Measurements from ENCODE around the gene MRPL21.
A peak's percentile ranks its signal among the peaks of the same experiment; 100 is the strongest.
"Not testable (repeated sequence)": the region's sequence is repeated elsewhere in the genome, so short reads cannot be mapped to it uniquely, and the experiment has no call there.

Gene MRPL21

DNA sequence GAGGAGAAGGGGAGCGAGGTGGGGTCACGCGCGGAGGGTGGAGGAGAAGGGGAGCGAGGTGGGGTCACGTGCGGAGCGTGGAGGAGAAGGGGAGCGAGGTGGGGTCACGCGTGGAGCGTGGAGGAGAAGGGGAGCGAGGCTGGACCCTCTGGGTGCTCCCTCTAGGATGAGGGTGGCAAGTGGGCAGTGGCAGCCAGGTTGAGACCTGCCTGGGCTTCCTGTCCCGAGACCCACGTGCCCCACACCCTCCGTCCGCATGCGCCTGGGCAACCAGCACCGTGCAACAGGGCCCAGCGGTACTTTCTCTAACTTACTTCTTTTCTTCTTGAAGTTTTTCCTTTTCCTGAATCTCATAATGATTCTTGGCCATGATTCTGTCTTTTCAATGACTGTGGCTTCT lies 11.1 kb downstream of the MRPL21 start:
- TF ChIP-seq, protein P1, sequence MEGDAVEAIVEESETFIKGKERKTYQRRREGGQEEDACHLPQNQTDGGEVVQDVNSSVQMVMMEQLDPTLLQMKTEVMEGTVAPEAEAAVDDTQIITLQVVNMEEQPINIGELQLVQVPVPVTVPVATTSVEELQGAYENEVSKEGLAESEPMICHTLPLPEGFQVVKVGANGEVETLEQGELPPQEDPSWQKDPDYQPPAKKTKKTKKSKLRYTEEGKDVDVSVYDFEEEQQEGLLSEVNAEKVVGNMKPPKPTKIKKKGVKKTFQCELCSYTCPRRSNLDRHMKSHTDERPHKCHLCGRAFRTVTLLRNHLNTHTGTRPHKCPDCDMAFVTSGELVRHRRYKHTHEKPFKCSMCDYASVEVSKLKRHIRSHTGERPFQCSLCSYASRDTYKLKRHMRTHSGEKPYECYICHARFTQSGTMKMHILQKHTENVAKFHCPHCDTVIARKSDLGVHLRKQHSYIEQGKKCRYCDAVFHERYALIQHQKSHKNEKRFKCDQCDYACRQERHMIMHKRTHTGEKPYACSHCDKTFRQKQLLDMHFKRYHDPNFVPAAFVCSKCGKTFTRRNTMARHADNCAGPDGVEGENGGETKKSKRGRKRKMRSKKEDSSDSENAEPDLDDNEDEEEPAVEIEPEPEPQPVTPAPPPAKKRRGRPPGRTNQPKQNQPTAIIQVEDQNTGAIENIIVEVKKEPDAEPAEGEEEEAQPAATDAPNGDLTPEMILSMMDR (IDR thresholded peaks at IDR 0.05; ENCODE audit: low read depth, low read length, missing control alignments), result no peak
- no peak for DNase-seq (ENCODE audit: low read depth)
- H3K4me3 ChIP-seq (ENCODE audit: low read depth, low read length), result no peak overlapping the region
- in situ Hi-C loops (cut with HindIII; ENCODE audit: low sequenced_read_pairs), result no loop called here

DNA sequence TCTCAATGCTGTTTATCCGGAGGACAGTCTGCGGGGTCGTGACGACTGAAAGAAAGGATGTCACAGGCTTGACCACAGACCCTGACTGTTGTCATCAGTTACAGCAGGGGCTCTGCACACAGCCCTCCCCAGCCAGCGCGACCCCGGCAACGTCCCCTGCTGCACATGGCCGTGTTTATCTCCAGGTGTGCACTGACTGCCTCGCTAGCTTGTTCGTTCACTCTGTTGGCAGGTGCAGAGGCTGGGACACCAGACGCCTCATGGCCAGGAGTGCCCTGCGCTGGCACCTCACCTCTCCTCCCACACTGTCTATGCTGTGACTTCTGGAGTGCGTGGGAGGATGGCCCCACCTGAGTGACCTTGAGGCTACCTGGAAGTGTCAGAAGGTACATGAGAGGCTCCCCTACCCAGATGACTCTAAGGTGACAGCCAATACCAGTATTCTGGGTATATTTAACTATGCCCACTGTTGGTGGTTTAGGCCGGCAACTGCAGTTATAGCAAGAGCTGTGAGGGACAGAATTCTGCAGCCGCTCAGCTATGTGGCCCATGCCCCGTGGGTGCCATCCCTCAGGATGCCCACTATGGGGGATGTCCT lies 12.2 kb downstream of the MRPL21 start:
- TF ChIP-seq, protein P1 (IDR thresholded peaks at IDR 0.05; ENCODE audit: low read depth, low read length, missing control alignments), result no peak
- in situ Hi-C loops (cut with HindIII; ENCODE audit: low sequenced_read_pairs), result no loop called here

DNA sequence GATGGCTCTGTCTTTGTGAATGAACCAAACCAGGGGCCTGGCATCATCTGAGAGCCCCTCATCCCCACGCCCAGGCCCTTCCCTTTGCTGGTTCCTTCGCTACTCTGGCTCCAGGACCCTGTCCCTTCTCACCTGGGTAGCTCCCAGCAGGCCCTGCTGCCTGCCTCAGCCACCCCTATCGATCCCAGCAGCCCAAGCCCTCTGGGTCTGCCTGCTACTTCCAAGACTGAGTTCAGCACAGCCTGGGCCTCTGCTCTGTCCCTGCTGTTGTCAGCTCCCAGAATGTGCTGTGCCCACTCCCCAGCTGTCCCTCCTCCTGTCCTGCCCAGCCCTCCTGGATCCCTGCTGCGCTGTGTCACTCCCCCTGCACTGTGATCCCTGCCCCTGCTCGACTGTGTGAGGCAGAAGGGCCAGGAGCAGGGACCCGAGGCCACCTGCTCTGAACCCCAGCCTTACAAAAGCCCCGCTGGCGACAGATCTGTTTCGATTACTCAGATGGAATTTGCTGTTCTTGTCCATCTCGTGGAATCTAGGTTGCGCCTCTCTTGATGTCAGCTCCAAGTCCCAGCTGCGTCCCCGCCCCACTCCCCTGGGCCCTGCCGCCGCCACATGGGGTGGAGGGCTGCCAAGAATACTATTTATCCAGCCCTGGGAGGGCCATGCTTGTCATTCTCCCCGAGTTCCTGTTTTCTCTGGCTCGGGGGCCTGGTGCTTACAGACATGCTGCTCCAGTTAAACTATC lies 13.0 kb downstream of the MRPL21 start:
- DNase-seq (ENCODE audit: low read depth), result peak; percentile 74
- TF ChIP-seq, protein P1 (IDR thresholded peaks at IDR 0.05; ENCODE audit: low read depth, low read length, missing control alignments), result no peak
- H3K4me3 ChIP-seq (ENCODE audit: low read depth, low read length), result no peak overlapping the region
- in situ Hi-C loops (cut with HindIII; ENCODE audit: low sequenced_read_pairs), result no loop called here

More for the DNA sequence above, 12.2 kb downstream of the MRPL21 start:
- no peak for DNase-seq (ENCODE audit: low read depth)
- no peak overlapping the region for H3K4me3 ChIP-seq (ENCODE audit: low read depth, low read length)

DNA sequence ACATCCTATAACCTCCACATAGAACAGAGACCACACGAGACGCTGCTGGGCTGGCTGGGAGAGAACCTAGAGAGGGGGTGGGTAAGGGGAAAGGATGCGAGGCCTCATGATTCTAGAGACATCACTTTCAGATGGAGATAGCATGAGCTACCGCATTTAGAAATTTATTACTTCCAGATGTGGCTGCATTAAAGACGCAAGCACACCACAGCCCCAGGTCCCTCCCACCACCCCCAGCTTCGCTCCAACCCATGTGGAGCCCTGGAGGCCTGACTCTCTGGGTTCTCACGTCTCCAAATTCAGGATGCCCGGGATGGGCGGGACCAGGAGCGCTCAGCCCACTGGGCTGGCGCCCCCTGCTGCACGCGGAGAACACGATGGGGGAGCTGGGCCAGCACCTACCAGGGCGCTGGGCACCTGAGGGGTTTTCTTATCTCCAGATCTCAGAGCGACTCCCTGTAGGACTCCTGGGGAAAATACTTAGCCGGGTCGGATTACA lies 13.6 kb downstream of the MRPL21 start:
- TF ChIP-seq, protein P1 (IDR thresholded peaks at IDR 0.05; ENCODE audit: low read depth, low read length, missing control alignments), result peak; percentile 66
- peak; percentile 26 for DNase-seq (ENCODE audit: low read depth)
- in situ Hi-C loops (cut with HindIII; ENCODE audit: low sequenced_read_pairs), result no loop called here
- no peak overlapping the region for H3K4me3 ChIP-seq (ENCODE audit: low read depth, low read length)

DNA sequence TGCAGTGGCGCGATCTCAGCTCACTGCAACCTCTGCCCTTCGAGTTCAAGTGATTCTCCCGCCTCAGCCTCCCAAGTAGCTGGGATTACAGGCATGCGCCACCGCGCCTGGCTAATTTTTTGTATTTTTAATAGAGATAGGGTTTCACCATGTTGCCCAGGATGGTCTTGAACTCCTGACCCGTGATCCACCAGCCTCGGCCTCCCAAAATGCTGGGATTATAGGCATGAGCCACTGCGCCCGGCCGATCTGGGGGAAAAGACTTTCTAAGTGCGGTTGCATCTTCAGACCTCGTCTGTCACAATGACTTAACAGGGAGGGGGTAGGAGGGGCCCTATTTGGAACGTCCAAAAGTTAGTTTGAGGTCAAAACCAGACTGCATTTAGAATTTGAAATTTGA lies 18.8 kb downstream of the MRPL21 start:
- H3K4me3 ChIP-seq (ENCODE audit: low read depth, low read length); DNase-seq (ENCODE audit: low read depth); in situ Hi-C loops (cut with HindIII; ENCODE audit: low sequenced_read_pairs): not testable (repeated sequence)

DNA sequence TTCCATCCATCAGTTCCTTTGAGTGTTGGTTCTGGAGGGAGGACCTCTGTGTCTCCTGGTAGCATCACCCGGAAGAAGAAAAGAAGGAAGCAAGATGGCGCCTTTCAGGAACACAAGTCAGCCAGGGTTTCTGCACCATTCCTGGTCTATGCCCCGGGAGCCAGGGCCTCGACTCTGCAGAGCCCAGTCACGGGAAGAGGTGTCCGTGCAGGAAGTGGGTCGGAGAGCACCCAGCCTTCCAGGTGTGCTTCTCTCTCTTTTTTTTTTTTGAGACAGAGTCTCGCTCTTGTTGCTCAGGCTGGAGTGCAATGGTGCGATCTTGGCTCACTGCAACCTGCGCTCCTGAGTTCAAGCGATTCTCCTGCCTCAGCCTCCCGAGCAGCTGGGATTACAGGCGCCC lies 21.2 kb downstream of the MRPL21 start:
- in situ Hi-C loops (cut with HindIII; ENCODE audit: low sequenced_read_pairs), result no loop called here
- DNase-seq (ENCODE audit: low read depth), result no peak
- no peak overlapping the region for H3K4me3 ChIP-seq (ENCODE audit: low read depth, low read length)
- TF ChIP-seq, protein P1 (IDR thresholded peaks at IDR 0.05; ENCODE audit: low read depth, low read length, missing control alignments), result no peak

DNA sequence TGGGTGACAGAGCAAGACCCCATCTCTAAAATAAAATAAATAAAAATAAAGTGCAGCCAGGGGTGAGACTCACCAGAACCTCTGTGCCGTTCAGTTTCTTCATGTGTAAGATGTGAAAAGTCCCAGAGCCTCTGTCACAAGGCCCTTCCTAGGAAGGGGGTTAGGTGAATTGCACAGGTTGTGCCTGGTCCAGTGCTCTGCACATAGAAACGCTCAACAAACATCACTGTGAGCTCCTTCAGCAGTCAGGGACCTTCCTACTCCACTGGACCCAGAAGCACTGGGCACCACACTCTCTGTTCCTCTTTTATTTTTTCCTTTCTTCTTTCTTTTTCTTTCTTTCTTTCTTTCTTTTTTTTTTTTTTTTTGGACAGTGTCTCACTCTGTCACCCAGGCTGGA lies 22.3 kb downstream of the MRPL21 start:
- in situ Hi-C loops (cut with HindIII; ENCODE audit: low sequenced_read_pairs), result no loop called here

More for the DNA sequence above, 22.3 kb downstream of the MRPL21 start:
- DNase-seq (ENCODE audit: low read depth), result no peak
- TF ChIP-seq, protein P1 (IDR thresholded peaks at IDR 0.05; ENCODE audit: low read depth, low read length, missing control alignments), result no peak
- H3K4me3 ChIP-seq (ENCODE audit: low read depth, low read length), result no peak overlapping the region
